Body of pancreas (tissue), 4 donors: ENCODE measurements around the gene PRCC.

Experiments
- POLR2A ChIP-seq, 3 donors: fragments of 450-650 bp; IDR thresholded peaks; one replicate each; pipeline ENCODE4 v1.6.1; 2016; ENCODE audit warnings: antibody characterized with exemption in 3 of 3, mild to moderate bottlenecking in 2 of 3
- TF ChIP-seq, protein P1 (sequence below), 7 experiments: fragments of 450-650 bp in 4 of 7; fragments of 200-600 bp in 3 of 7; sonication (generic) in 3 of 7; IDR thresholded peaks; one replicate each; pipeline ENCODE4 v1.5.1; 2016 to 2019; ENCODE audit warnings: antibody characterized with exemption in 7 of 7

DNA sequence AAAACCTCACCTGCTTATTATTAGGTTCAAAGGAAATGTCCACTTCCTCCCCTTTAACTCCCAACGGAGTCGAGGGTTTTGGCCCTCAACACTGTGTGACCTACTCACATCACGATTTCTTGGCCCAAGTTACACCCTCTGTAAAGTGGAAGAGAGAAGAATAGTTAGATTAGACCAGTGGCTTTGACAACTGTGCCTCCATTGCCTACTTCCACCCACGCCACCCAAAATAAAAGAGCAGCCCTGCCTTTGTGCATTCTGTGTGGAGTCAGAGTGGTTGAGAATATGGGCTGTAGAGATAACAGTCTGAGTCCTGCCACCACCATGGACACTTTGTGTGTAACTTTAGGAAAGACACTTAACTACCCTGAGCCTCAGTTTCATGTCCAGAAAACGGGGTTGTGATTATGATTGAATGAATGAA, 11.8 kb upstream of the PRCC start:
- TF ChIP-seq, protein P1, sequence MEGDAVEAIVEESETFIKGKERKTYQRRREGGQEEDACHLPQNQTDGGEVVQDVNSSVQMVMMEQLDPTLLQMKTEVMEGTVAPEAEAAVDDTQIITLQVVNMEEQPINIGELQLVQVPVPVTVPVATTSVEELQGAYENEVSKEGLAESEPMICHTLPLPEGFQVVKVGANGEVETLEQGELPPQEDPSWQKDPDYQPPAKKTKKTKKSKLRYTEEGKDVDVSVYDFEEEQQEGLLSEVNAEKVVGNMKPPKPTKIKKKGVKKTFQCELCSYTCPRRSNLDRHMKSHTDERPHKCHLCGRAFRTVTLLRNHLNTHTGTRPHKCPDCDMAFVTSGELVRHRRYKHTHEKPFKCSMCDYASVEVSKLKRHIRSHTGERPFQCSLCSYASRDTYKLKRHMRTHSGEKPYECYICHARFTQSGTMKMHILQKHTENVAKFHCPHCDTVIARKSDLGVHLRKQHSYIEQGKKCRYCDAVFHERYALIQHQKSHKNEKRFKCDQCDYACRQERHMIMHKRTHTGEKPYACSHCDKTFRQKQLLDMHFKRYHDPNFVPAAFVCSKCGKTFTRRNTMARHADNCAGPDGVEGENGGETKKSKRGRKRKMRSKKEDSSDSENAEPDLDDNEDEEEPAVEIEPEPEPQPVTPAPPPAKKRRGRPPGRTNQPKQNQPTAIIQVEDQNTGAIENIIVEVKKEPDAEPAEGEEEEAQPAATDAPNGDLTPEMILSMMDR (IDR thresholded peaks at IDR 0.05), result no peak
- TF ChIP-seq POLR2A (IDR thresholded peaks at IDR 0.05), result no peak
